Esophagus mucosa (tissue), 1 donor: ENCODE measurements around the gene HSDL2. TPM values are rescaled to one million over a fixed set of nuclear protein-coding genes. Genes with fewer than 3 reads are reported as not detected.
"Not testable (repeated sequence)": the region's sequence is repeated elsewhere in the genome, so short reads cannot be mapped to it uniquely, and the experiment has no call there.

Experiments
- ATAC-seq: fragments of 200-7000 bp; cut with Tn5 transposase; one replicate; pipeline ENCODE4 v1.9.1; 2020
- total RNA-seq: library from RNA; stranded (reverse); gene quantifications from one replicate; pipeline ENCODE4 v1.2.4, GENCODE V29; 2023
- donor health status: DM: yes; HTN: yes; CAD: no.

The HSDL2 gene
- 27.5 TPM for total RNA-seq

- peak; percentile 34 for ATAC-seq
Observed at GRCh38 chr9:112380102-112380824, at the start of gene HSDL2. Gene HSDL2 (plus strand): TSS chr9:112380108. CDS start chr9:112380164, 56 bp downstream.

- no peak for ATAC-seq
Observed at GRCh38 chr9:112331674-112331952, 48.3 kb upstream of the HSDL2 start.

GRCh38 chr9:112332214-112332613 lies 47.7 kb upstream of the HSDL2 start:
- no peak for ATAC-seq

GRCh38 chr9:112332674-112332976 lies 47.3 kb upstream of the HSDL2 start:
- no peak for ATAC-seq

- ATAC-seq = peak; percentile 79
Observed at GRCh38 chr9:112332977-112333638, 46.8 kb upstream of the HSDL2 start, which contains the start of gene PTBP3. Gene PTBP3 (minus strand): TSS chr9:112333619. CDS start chr9:112297865, 35,754 bp downstream.

- ATAC-seq = peak; percentile 94
Observed at GRCh38 chr9:112333639-112334431, 46.1 kb upstream of the HSDL2 start.

GRCh38 chr9:112334432-112334841 lies 45.5 kb upstream of the HSDL2 start:
- no peak for ATAC-seq

- no peak for ATAC-seq
Observed at GRCh38 chr9:112337547-112337946, 42.4 kb upstream of the HSDL2 start.

GRCh38 chr9:112338561-112338960 lies 41.3 kb upstream of the HSDL2 start:
- peak; percentile 77 for ATAC-seq

- no peak for ATAC-seq
Observed at GRCh38 chr9:112339886-112340285, 40.0 kb upstream of the HSDL2 start.

- ATAC-seq = no peak
Observed at GRCh38 chr9:112341730-112342129, 38.2 kb upstream of the HSDL2 start.

GRCh38 chr9:112348257-112349007 lies 31.5 kb upstream of the HSDL2 start:
- peak; percentile 82 for ATAC-seq

- peak; percentile 56 for ATAC-seq
Observed at GRCh38 chr9:112349008-112349333, 30.9 kb upstream of the HSDL2 start.

- no peak for ATAC-seq
Observed at GRCh38 chr9:112351184-112351583, 28.7 kb upstream of the HSDL2 start.

GRCh38 chr9:112352209-112352608 lies 27.7 kb upstream of the HSDL2 start:
- no peak for ATAC-seq

- no peak for ATAC-seq
Observed at GRCh38 chr9:112354081-112354743, 25.7 kb upstream of the HSDL2 start.

GRCh38 chr9:112355427-112355897 lies 24.4 kb upstream of the HSDL2 start:
- ATAC-seq = no peak

GRCh38 chr9:112360047-112360804 lies 19.7 kb upstream of the HSDL2 start:
- no peak for ATAC-seq

GRCh38 chr9:112361601-112362000 lies 18.3 kb upstream of the HSDL2 start:
- peak; percentile 62 for ATAC-seq

GRCh38 chr9:112364761-112365160 lies 15.1 kb upstream of the HSDL2 start:
- ATAC-seq = no peak

GRCh38 chr9:112365257-112365656 lies 14.7 kb upstream of the HSDL2 start:
- not testable (repeated sequence) for ATAC-seq

GRCh38 chr9:112366591-112366990 lies 13.3 kb upstream of the HSDL2 start:
- ATAC-seq = no peak
